NCI-H1417 (cell line): ENCODE data around the gene DOCK3.
"Not testable (repeated sequence)": the region's sequence is repeated elsewhere in the genome, so short reads cannot be mapped to it uniquely, and the experiment has no call there.

Source experiments
- DNase-seq, 3 experiments: peaks; one replicate each; lab custom pipeline; 2025; lab: John Stamatoyannopoulos, UW

Gene DOCK3

GRCh38 chr3:51360806-51361205, 686.1 kb downstream of the DOCK3 start:
- no peak for DNase-seq

DNA sequence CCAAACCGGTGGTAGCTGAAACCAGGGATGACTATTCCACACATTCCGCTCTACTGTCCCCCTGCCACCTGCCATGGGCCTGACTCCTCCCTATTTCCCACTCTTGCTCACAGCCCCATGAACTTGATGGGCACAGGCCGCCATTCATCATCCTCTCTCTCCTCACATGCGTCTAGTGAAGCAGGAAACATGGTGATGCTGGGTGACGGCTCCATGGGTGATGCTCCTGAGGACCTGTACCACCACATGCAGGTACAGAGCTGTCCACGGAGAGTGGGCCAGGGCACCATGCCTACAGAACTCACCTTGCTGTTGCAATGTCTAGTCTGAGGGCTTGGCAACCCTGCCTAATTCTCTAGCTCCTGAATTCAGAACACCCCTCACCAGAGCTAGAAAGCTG, 687.0 kb downstream of the DOCK3 start:
- no peak for DNase-seq

GRCh38 chr3:51362476-51362875, 687.7 kb downstream of the DOCK3 start:
- DNase-seq, result no peak

- not testable (repeated sequence) for DNase-seq
Observed at GRCh38 chr3:51368276-51368675, 693.5 kb downstream of the DOCK3 start.

DNA sequence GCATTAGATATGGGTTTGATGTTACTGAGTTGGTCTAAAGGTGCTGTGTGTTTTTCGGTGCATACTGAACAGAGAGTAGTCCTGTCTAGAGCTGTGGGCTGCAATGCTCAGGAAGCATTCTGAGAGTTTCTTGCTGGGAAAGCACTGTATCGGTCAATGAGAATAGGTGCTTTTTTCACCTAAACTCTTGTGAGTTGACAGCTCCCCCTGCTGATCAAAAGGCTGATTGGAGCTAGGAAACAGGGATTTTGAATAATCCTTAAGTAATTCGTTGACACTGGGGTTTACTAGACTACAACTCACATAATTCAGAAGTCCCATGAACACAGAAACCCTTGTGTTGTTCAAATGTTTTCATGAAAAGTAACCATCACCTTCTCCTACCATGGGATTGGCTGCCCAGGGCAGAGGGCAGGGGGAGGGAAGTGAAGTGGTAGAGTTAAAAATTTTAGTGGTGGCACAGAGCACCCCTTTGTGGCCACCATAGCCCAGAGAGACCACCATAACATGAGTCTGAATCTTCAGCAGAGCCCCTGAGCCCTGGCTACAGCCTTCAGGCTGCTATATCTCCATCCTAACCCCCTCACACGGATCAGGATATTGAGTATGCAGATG, 697.3 kb downstream of the DOCK3 start:
- peak; percentile 6 to 69 (median 48) for DNase-seq

DNA sequence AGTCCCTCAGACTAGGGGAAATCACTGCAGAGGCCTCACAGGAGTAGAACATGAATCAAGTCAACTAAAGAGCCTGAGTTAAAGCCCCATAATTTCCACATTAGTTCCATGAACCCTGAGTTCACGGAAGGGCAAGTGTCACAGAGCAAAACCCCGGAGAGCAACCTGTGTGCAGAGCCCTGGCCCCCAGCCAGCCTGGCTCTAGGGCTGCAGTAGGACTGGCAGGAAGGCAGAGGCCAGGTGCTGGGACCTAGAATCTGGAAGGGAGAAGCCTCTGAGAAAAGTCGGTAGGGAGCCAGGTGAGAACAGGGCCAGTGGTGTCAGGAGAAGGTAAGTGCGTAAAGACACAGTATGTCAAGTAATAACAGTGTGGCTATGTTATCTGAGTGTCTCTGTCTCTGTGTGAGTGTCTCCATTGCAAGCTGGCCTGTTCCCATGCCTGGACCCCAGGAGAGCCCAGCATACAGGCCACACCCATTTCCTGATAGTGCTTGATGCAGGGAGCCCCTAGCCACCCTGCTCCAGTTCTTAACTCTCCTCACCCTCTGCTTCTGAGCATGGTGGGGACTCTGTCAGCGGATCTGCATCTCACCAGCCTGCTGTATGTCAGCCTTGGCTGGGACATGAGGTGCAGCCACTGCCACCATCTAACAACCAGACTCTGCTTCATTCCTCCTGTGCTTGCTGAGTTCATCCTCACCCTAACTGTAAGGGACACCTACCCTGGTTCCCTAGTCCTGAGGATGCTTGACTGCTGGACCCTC, 699.1 kb downstream of the DOCK3 start:
- DNase-seq, result no peak

DNA sequence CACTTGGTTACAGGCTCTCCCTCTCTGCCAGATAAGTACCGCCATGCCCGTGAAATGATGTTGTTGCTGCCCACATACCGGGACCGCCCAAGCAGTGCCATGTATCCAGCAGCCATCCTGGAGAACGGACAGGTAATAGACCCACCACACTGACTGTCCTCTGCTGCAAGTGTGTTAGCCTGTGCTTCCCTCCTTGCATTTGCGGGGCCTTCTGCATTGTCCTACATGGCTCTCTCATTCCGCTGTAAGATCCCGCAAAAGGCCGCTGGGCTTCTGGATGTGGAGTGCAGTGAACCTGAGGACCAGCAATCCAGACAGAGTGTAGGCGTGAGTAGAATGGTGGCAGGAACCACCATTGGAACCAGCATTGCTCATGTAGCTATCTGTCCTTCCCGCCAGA, 699.7 kb downstream of the DOCK3 start:
- DNase-seq, result no peak

DNA sequence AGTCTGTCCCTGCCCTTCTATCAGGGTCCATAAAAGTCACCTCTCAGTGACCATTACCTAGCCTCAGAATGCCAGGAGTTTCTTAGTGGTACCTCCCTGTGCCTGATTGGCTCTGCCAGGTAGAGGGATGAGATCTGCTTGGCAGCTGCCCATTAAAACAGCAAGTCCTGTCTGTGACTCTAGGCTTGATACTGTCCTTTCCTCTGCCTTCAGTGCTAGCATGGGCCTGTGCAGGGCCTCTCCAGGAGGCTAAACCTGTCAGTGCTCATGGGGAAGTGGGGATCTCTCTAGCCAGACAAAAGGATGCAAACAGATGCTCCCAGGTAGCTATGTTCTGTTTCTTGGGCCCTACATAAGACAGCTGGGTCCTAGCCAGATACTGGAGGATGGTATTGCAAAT, 700.4 kb downstream of the DOCK3 start:
- no peak for DNase-seq

GRCh38 chr3:51375571-51375970, 700.8 kb downstream of the DOCK3 start:
- no peak for DNase-seq

DNA sequence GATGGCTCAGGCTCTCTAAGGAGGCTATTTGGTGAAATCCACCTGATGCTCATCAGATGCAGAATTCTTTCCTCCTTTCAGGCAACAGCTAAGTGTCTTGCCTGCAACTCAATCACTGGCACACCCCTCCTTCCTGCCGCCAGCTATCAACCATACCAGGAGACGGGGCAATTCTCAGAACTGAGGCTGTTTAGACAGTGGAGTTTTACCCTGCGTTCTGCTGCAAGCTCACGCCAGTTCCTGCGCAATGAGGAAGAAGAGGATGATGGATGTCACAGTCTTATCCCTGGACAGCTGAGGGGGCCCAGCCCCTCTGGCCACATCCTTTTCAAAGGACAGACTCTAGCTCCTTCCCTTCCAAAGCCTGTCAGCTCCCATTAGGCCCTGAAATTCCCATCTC, 703.3 kb downstream of the DOCK3 start:
- no peak for DNase-seq

DNA sequence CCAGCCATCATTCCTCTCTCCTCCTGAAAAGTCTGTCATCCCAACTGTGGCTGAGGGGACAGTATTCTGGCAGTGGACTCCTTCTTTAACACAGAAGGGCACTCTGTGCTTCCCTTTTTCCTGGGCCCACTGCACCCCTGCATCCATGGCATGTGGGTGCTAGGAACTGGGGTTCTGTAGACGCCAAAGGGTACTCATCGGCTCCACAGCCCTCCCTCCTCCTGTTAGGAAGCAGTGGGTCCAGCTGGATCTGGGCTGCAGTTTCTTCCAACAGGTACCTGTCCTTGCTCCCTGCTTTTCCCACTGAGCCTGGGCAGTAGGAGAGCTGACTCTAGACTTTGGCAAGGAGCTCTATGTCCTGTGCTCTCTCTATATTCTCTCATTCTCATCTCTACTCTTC, 704.0 kb downstream of the DOCK3 start:
- DNase-seq, result no peak

GRCh38 chr3:51379301-51379700, 704.6 kb downstream of the DOCK3 start:
- DNase-seq, result no peak

GRCh38 chr3:51379746-51380455, 705.2 kb downstream of the DOCK3 start:
- DNase-seq, result no peak

- DNase-seq, result no peak
Observed at GRCh38 chr3:51380601-51381332, 706.0 kb downstream of the DOCK3 start.

DNA sequence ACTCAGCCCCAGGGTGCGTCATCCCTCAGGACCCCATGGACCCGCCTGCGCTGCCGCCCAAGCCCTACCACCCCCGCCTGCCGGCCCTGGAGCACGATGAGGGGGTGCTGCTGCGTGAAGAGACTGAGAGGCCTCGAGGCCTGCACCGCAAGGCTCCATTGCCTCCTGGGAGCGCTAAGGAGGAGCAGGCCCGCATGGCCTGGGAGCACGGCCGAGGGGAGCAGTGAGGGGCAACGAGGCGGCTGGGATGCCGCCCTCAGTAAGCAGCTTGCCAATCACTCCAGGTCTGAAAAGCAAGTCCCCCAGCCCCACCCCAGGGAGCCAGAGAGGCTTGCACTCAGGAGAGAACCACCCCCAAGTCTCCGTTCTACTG, 706.6 kb downstream of the DOCK3 start:
- no peak for DNase-seq

DNA sequence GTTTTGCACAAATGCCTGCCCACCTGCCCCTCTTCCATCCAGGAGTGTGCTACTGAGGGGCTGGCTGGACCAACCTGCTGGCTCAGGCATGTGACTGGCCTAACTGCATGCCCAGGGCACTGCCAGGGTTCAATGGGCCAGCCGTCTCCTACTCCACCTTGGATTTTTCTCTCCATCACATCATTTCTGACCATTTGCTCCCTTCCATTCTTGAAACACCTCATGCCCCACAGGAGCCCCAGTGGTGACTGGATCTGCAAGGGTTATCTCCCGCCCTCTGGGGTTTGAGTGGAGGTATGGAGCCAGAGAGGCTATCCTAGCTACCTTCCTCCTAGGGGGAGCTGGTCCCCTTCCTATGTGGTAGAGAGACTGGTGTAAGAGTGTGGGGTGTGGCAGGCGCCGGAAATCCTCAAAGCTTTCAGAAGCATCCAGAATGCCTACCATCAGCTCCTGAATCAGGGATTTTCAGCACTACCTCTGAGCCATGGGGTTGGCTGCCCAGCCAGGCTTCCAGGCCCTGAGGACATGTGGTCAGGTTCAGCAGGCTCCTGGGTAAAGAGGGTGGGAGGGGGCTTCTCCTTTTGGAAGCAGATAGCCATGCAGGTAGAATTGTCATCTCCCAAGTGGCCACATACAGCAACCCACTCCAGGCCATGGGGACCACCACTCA, 707.5 kb downstream of the DOCK3 start:
- no peak for DNase-seq

DNA sequence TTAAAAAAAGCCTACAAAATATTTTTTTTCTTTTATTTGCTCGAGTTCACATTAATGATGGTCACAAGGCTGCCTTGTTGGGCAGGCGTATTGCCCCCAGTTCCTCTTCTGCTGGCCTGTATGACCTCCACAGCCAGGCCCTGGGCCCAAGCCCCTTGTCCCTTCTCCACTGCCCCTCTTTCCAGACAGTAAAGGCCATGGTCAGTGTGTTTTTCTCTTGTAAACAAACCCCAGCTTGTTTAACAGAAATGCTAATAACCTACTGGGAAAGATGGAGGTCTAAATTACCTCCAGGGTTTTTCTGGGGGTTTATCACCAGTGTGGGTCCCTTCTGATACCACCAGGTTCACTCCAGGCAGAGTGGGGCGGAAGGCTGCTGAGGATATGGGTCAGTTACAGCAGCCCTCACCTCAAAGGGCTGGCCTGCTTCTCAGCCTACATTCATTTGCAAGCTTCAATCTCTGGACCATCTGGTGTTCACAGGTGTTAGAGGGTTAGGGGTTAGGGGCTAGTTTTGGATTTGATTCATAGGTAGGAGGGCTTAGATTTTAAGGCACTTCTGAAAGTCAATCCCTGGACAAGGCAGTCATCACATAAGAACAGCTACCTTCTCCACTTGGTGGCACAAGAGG, 708.3 kb downstream of the DOCK3 start:
- no peak for DNase-seq

GRCh38 chr3:51384055-51384725, 709.5 kb downstream of the DOCK3 start:
- peak in 1 of 3 experiments; percentile 51 for DNase-seq

GRCh38 chr3:51384726-51385473, 710.2 kb downstream of the DOCK3 start, which contains the start of gene MANF:
Gene MANF, plus strand, starts transcription at chr3:51385291. Its CDS starts 52 bp downstream, at chr3:51385343.
- peak; percentile 89 to 96 (median 92) for DNase-seq

DNA sequence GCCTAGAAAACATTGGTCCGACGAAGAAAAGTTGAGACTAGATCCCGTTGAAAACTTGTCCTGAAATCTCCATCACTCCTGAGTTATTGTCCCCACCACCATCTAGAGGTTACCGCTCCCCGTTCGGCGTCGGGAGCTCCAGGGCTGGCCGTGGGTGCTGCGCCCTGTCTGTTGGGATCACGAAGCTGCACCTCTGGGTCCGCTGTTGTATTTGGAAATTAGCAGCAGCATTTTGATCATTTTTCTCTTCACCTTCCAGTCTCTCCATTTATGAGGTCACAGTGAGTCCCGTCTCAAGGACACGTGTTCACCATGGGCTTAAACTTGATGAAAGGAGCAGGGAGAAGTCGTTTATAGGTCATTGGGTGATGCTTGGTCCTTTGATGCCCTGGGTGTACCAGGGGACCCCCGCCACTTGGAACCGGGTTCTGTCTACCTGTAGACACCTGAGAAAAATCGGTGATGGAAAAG, 710.9 kb downstream of the DOCK3 start:
- peak in 1 of 3 experiments; percentile 33 for DNase-seq
